ENCODE data around the gene SHC2. TPM values are rescaled to one million over a fixed set of nuclear protein-coding genes. Genes with fewer than 3 reads are reported as not detected.
A peak's percentile ranks its signal among the peaks of the same experiment; 100 is the strongest.

Gene SHC2
- total and polyA plus RNA-seq, 2 of the 8 experiments (the other 6 are each of a cell fraction or from before 2014, with no cell fraction given), result 4.4 to 7.3 TPM

DNA sequence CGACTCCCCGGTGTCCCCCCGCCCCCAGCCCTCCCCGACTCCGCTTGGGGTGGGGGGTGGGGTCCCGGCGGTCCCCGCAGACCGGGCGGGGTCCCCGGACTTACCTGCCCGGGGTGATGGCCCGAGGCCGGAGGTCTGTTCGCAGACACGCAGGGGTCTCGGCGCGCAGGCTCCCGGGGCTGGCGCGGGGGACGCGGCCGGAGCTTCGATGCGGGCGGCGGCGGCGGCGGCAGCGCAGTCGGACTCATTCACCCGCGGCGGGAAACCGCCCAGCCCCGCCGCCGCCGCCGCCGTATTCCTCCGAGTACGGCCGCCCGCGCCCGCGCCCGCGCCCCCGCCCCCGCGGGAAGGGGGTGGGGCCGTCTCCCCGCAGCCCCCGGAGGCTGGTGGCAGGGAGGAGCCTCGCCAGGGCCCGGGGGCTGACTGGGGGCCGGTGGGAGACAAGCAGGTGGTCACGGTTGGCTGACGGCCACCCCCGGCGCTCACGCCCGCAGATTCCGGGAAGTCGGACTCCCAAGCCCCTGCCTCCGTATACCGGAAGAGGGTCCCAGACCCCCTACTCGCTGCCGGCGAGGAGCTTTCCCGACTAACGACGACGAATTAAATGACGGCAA, 51.8 kb downstream of the SHC2 start, which contains the start of gene C2CD4C:
TSS of gene C2CD4C (minus strand) at position 246 of the 614 bp plus-strand sequence. CDS start 786 bp downstream, outside the sequence.
- Histone ChIP-seq H2AFZ (ENCODE audit: low read length) (no peak within 1 kb of the TSS), H3K79me1 (ENCODE audit: low read depth, low read length) (no peaks in the 10 kb centered on the region), H3K4me3 (ENCODE audit: extremely low read depth in 1 of 4, insufficient read depth in 2 of 4, low read depth in 3 of 4, low read length in 4 of 4) (peak within 1 kb of the TSS; percentile 52 to 85 (median 53)), H3K27me3 (replicated peaks in 1 of 4; ENCODE audit: control insufficient read depth in 3 of 4, extremely low read depth in 1 of 4, insufficient read depth in 3 of 4, low read length in 3 of 4) (peaks cover 0 to 14% (median 12%) of the 10 kb centered on the region in 4 experiments; a peak in 6 of 7 replicates), H3K23me2 (ENCODE audit: low read depth, low read length) (no peaks in the 10 kb centered on the region; the same call in 1 of the 2 replicates), H2BK20ac (ENCODE audit: low read length) (no peak within 1 kb of the TSS), H3K27ac (ENCODE audit: low read depth, low read length) (no peak within 1 kb of the TSS), H3K4me2 (ENCODE audit: insufficient read depth in 1 of 2, low read depth in 2 of 2, low read length in 2 of 2) (peak within 1 kb of the TSS; percentile 81 to 94), H3K9ac (replicated peaks in 1 of 4; ENCODE audit: extremely low read depth in 1 of 4, low read depth in 3 of 4, low read length in 3 of 4) (no peak within 1 kb of the TSS), H3K4ac (replicated peaks; ENCODE audit: insufficient read length, low read depth, low read length) (no peak within 1 kb of the TSS), H3K79me2 (ENCODE audit: control insufficient read depth in 1 of 2, insufficient read depth in 2 of 2, low read length in 2 of 2) (no peaks in the 10 kb centered on the region), H3K4me1 (replicated peaks in 1 of 4; ENCODE audit: control insufficient read depth in 3 of 4, insufficient read depth in 4 of 4, low read length in 3 of 4) (peaks cover 0 to 19% (median 9%) of the 10 kb centered on the region in 4 experiments; a peak in 5 of 7 replicates), H3K23ac (ENCODE audit: insufficient read length) (no peak within 1 kb of the TSS), H2BK12ac (ENCODE audit: low read depth, low read length) (no peak within 1 kb of the TSS; the same call in 1 of the 2 replicates), H3K18ac (ENCODE audit: extremely low read depth, low read length) (peak within 1 kb of the TSS; percentile 48), H4K8ac (ENCODE audit: extremely low read depth, insufficient read depth, low read length) (peak within 1 kb of the TSS; percentile 51; the same call in 1 of the 2 replicates), H3K36me3 (ENCODE audit: control insufficient read depth in 2 of 4, insufficient read depth in 4 of 4, low read length in 3 of 4) (no peaks in the 10 kb centered on the region; a peak in 1 of 8 replicates), H4K20me1 (replicated peaks in 1 of 2; ENCODE audit: control insufficient read depth in 1 of 2, insufficient read depth in 2 of 2, low read length in 2 of 2) (peaks cover 0 to 2% of the 10 kb centered on the region in 2 experiments), H3K14ac (ENCODE audit: insufficient read length) (no peak within 1 kb of the TSS), H3K9me3 (ENCODE audit: insufficient read depth in 2 of 2, low read depth in 1 of 2, low read length in 1 of 2) (no peaks in the 10 kb centered on the region), H2BK5ac (ENCODE audit: low read depth, low read length) (no peak within 1 kb of the TSS), H3K56ac (replicated peaks; ENCODE audit: insufficient read length, low read depth, low read length) (no peak within 1 kb of the TSS), H4K91ac (replicated peaks; ENCODE audit: insufficient read length, low read length) (no peak within 1 kb of the TSS), H4K5ac (ENCODE audit: insufficient read length, low read depth, low read length) (peak within 1 kb of the TSS; percentile 52), H2BK15ac (ENCODE audit: low read length) (peak within 1 kb of the TSS; percentile 90; the same call in 1 of the 2 replicates), H2BK120ac (replicated peaks; ENCODE audit: low read depth, low read length) (no peak within 1 kb of the TSS), H2AK5ac (ENCODE audit: low read depth, low read length) (no peak within 1 kb of the TSS; the same call in 1 of the 2 replicates)
- no peak for FAIRE-seq
- POLR2A ChIA-PET (ENCODE audit: partially characterized antibody), result interaction anchor here (1.3 to 1.9 kb wide), 6 partner anchors 10 to 122 kb away, joined by 3 to 5 read pairs (median 4); partner anchors contain the start of gene CDC34
- CTCF ChIA-PET (ENCODE audit: partially characterized antibody), result interaction anchor here (0.7 to 1.9 kb wide), 7 partner anchors 10 to 102 kb away, joined by 3 to 6 read pairs (median 5); no protein-coding TSS in a partner anchor
- peak in 1 of 2 experiments; percentile 76 for DNase-seq (ENCODE audit: low read depth in 1 of 2, low spot score in 2 of 2)
- WGBS, 2 experiments (ENCODE audit: extremely low coverage in 1 of 2, insufficient coverage in 1 of 2, insufficient read length in 1 of 2, insufficient replicate concordance in 2 of 2, low coverage in 1 of 2, low lambda C conversion rate in 2 of 2, missing lambda C conversion rate in 1 of 2), result 4% methylated on average over 20 of the region's 80 CpGs; no CpG with 5 or more reads in 1 of the 2 experiments
- no peak for TF ChIP-seq YY1 (IDR thresholded peaks at IDR 0.05; ENCODE audit: low read depth, low read length)
- TF ChIP-seq ZNF274 (IDR thresholded peaks at IDR 0.05; ENCODE audit: borderline replicate concordance, extremely low read depth, low read length), result no peak
- TF ChIP-seq KDM4A (IDR thresholded peaks at IDR 0.05; ENCODE audit: low read depth, low read length, severe bottlenecking), result peak; percentile 82
- peak; percentile 49; the same call in 1 of the 2 replicates for TF ChIP-seq EGR1 (IDR thresholded peaks at IDR 0.05; ENCODE audit: borderline replicate concordance, low read depth, low read length)
- no peak for TF ChIP-seq CTBP2 (IDR thresholded peaks at IDR 0.05; ENCODE audit: borderline replicate concordance, insufficient read depth, insufficient read length, low read length)
- no peak for TF ChIP-seq NANOG (IDR thresholded peaks at IDR 0.05; ENCODE audit: insufficient read depth, low read depth, low read length, poor library complexity, severe bottlenecking)
- no peak for TF ChIP-seq POLR2A (IDR thresholded peaks at IDR 0.05; ENCODE audit: control extremely low read depth in 1 of 2, low read depth in 2 of 2, low read length in 2 of 2)
- no peak for TF ChIP-seq CBX8 (IDR thresholded peaks at IDR 0.05; ENCODE audit: borderline replicate concordance, low read depth, low read length)
- no peak for TF ChIP-seq RAD21 (IDR thresholded peaks at IDR 0.05 in 1 of 2, conservative IDR thresholded peaks at IDR 0.05 in 1 of 2; ENCODE audit: low read depth in 2 of 2, low read length in 2 of 2)

All from H1 (cell line).